ENCODE data around the gene NPIPA8.
"Not testable (repeated sequence)": the region's sequence is repeated elsewhere in the genome, so short reads cannot be mapped to it uniquely, and the experiment has no call there.

NPIPA8 gene

DNA sequence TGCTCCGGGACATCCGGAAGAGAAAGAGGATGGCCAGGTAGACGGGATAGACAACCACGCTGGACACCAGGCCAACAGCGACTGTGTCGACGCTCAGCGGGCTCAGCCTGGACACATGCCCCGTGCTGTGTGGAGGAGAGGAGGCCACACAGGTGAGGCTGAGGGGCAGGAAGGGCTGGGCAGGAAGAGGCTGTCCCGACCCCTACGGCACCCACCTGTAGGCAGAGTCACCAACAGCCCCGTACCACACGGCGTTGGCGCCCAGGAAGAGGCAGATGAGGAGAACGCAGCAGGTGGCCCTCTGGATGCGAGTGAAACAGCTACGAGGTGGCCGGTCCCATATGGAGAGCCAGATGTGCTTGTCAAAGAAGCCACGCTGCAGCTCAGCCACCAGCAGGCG is at the start of gene NPIPA8:
Gene NPIPA8, minus strand, starts transcription at position 101 of the 400 bp plus-strand sequence. CDS start 4,074 bp downstream, outside the sequence.
- intact Hi-C loops (cut with DNase I; ENCODE audit: low total_unique reads); H3K27ac ChIP-seq; H3K27me3 ChIP-seq; DNase-seq; H3K4me1 ChIP-seq; H3K36me3 ChIP-seq; H3K4me3 ChIP-seq; H3K9me3 ChIP-seq: not testable (repeated sequence)

DNA sequence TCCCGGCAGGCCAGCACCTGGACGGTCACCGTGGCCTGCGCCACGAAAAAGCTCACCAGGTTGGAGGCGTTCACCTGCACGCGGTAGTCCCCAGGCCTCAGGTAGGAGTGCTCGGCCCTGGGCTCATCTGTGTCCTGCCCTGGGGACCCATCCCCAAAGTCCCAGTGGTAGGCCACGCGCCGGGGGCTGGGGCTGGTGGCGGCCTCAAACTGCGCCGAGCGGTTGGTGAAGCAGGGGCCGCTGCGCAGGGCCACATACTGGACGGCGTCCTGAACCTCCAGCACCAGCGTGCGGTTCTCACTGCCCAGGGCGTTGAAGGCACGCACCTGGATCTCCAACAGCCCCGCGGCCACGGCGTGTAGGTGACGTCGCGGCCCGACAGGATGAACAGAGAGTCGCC is 48.7 kb upstream of the NPIPA8 start:
- H3K27ac ChIP-seq; intact Hi-C loops (cut with DNase I; ENCODE audit: low total_unique reads); H3K4me3 ChIP-seq; H3K4me1 ChIP-seq; H3K36me3 ChIP-seq; DNase-seq; H3K27me3 ChIP-seq; H3K9me3 ChIP-seq: not testable (repeated sequence)

DNA sequence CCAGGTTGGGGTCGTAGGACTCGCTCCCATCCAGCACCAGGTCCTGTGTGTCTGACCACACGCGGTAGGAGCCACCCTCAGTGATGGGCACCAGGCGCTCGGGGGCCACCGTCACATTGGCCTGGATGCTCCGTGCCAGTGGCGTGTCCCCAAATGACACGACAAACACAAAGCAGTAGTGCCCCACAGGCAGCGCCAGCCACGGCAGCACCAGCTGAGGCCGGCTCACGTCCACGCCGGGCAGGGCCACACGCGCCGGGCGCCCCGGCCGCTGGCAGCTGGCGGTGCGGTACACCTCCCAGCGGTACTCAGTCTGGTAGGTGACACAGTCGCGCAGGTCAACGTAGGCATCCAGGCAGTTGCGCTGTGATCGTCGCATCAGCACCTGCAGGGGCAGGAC is 48.3 kb upstream of the NPIPA8 start:
- H3K9me3 ChIP-seq; H3K36me3 ChIP-seq; H3K4me1 ChIP-seq; H3K4me3 ChIP-seq; H3K27ac ChIP-seq; intact Hi-C loops (cut with DNase I; ENCODE audit: low total_unique reads); H3K27me3 ChIP-seq; DNase-seq: not testable (repeated sequence)

DNA sequence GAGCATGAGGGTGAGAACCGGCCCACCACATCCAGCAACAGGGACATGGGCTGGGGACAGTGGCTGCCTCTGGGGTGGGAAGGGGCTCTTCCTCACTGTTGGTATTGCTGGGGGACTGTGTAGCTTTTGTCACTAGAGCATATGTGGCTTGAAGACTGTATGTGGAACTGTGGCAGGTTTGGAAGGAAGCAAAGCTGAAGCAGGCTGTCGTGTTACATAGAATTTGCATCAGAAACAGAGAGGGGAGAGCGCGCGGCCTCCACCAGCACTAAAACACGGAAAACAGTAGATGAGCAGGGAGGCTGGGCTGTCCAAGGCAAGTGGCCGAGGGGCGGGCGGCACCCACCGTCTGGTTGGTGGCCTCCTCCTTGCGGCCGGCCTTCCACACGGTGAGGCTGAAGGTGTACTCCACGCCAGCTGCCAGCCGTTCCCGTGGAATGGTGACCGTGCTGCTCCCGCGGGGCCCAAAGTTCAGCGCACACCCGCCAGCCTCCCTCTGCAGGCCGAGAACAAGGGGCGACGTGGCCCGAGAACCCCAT is 47.6 kb upstream of the NPIPA8 start:
- H3K27me3 ChIP-seq; H3K9me3 ChIP-seq; DNase-seq; H3K27ac ChIP-seq; H3K36me3 ChIP-seq; intact Hi-C loops (cut with DNase I; ENCODE audit: low total_unique reads); H3K4me1 ChIP-seq; H3K4me3 ChIP-seq: not testable (repeated sequence)

DNA sequence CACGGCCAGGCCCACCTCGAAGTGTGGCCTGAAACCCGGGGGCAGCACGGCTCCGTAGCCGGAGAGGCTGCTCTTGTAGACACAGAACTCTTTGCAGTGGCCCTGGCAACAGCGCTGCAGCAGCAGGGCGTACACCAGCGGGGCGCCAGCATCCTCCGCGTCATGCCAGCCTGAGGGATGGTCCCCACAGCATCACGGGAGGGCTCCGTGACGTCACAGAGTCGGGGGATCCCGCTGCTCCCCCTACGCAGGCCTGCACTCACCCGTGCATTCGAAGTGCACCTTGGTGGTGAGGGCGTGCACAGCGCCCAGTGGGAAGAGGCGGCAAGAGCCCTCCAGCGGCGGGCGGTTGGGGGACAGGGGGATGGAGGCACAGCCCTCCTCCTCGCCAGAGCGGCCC is 46.2 kb upstream of the NPIPA8 start:
- DNase-seq; H3K4me3 ChIP-seq; H3K27ac ChIP-seq; H3K9me3 ChIP-seq; H3K36me3 ChIP-seq; H3K27me3 ChIP-seq; intact Hi-C loops (cut with DNase I; ENCODE audit: low total_unique reads); H3K4me1 ChIP-seq: not testable (repeated sequence)

DNA sequence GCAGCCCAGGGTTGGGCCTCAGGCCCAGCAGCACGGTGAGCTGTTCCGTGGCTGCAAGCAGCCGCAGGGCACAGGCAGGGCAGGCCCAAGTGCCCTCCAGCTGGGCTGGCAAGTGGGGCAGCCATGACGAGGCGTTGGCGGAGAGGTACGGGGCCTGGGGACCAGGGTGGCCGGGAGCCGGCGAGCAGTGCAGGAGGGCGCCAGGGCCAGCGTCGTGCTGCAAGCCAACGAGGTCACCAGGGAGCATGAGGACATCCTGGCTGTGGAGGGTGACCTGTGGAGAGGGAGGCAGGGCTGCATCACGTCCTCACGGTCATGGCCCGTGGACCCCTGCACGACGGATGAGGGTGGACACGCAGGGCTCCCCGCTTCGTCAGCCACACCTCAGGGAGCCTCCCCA is 11.2 kb upstream of the NPIPA8 start:
- H3K27me3 ChIP-seq; H3K36me3 ChIP-seq; intact Hi-C loops (cut with DNase I; ENCODE audit: low total_unique reads); H3K27ac ChIP-seq; H3K4me1 ChIP-seq; H3K9me3 ChIP-seq; H3K4me3 ChIP-seq: not testable (repeated sequence)
- DNase-seq = peak; percentile 18 to 29

DNA sequence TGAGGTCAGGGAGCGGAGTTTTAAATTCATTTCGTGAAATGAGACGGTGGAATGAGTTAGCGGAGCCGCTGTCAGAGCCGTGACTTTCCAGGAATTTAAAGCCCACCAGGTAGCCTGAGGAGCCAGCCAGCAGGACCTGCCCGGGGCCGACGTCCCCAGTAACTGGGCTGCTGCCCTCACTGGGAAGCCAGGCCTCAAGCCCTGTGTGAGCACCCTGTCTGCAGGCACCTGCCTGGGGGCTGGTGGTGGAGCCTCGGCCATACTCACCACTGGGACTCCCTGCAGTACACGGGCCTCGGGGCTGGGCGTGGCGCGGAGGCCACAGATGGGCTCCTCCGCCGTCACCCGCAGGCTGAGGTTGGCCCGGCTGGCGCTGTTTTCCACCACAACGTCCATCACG is 10.5 kb upstream of the NPIPA8 start:
- H3K4me1 ChIP-seq; H3K36me3 ChIP-seq; H3K27ac ChIP-seq; intact Hi-C loops (cut with DNase I; ENCODE audit: low total_unique reads); H3K9me3 ChIP-seq; H3K4me3 ChIP-seq; H3K27me3 ChIP-seq: not testable (repeated sequence)
- peak in 1 of 2 donors; percentile 7 for DNase-seq

DNA sequence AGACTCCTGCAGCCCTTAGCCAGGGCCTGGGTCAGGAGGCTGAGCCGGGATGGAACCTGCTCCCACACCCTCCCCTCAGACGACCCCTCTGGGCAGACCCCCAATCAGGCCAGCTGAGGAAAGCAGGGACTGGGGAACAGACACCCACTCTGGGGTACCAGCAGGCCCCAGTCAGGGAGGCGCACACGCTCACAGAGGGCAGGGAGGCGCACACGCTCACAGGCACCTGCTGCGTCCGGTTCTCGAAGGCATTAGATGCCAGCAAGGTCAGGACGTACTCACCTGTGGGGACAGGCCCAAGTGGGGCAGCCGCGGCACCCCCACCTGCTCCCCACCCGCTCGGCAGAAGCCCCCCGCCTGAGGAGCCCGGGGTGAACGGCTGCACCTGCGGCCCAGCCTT is 8.1 kb upstream of the NPIPA8 start:
- H3K36me3 ChIP-seq; H3K4me1 ChIP-seq; H3K27ac ChIP-seq; H3K9me3 ChIP-seq; H3K27me3 ChIP-seq; H3K4me3 ChIP-seq; intact Hi-C loops (cut with DNase I; ENCODE audit: low total_unique reads); DNase-seq: not testable (repeated sequence)

DNA sequence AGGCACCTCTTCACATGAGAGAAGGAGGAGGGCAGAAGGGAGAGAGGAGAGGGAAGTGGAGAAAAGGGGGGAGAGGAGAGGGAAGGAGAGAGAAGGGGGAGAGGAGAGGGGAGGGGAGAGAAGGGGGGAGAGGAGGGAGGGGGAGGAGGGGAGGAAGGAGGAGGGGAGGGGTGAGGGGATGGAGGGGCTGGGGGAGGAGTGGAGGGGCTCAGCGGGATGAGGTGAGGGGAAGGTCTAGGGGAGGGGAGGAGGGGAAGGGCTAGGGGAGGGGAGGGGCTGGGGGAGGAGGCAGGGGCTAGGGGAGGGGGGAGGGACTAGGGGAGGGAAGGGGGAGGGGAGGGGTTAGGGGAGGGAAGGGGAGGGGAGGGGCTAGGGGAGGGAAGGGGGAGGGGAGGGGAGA is 5.5 kb upstream of the NPIPA8 start:
- H3K27me3 ChIP-seq; H3K9me3 ChIP-seq; H3K27ac ChIP-seq; H3K36me3 ChIP-seq; H3K4me1 ChIP-seq; H3K4me3 ChIP-seq; DNase-seq; intact Hi-C loops (cut with DNase I; ENCODE audit: low total_unique reads): not testable (repeated sequence)

DNA sequence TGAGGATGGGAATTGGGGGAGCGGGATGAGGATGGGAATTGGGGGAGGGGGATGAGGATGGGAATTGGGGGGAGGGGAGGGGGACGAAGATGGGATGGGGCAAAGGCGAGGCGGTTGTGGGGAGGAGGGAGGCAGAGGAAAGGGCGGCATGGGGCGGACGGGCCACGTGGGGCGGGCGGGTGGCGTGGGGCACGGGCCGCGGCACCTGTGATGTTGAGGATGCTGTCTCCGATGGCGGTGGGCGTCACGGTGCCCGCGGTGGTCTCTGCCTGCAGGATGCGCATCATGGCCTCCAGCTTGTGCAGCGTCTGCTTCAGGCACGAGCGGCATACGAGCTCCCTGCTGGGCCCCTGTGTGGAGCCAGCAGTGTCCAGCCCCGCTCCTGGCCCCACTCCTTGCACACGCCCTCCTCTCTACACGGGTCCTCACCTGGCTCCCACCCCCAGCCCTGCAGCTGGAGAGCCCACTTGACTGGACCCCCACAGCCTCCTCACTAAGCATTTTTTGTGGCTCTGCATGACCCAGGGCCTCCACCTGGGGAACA is 5.0 kb upstream of the NPIPA8 start:
- intact Hi-C loops (cut with DNase I; ENCODE audit: low total_unique reads); H3K4me1 ChIP-seq; H3K4me3 ChIP-seq: not testable (repeated sequence)

DNA sequence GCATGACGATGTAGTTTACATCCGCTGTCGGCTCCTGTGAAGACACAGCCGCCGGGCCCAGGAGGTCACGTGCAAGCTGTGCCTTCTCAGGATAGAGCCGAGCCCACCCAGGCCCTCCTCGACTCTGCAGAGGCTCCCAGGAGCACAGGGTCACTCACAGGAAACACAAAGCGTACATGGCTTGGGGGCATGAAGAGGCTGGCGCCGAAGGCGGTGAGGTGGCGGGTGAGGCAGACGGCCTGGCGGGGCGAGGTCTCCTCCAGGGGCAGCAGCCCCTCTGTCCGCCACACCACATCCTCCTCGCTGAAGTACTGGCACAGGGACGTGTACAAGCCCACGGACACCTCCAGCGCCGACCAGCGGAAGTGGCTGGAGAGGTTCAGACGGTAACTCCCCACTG is 2.7 kb upstream of the NPIPA8 start:
- H3K36me3 ChIP-seq; H3K27me3 ChIP-seq; H3K27ac ChIP-seq; H3K4me1 ChIP-seq; intact Hi-C loops (cut with DNase I; ENCODE audit: low total_unique reads); H3K4me3 ChIP-seq; H3K9me3 ChIP-seq: not testable (repeated sequence)
- peak; percentile 1 to 9 for DNase-seq

More for the DNA sequence above, 5.0 kb upstream of the NPIPA8 start:
- not testable (repeated sequence) for H3K36me3 ChIP-seq, H3K27me3 ChIP-seq, DNase-seq, H3K27ac ChIP-seq, H3K9me3 ChIP-seq

DNA sequence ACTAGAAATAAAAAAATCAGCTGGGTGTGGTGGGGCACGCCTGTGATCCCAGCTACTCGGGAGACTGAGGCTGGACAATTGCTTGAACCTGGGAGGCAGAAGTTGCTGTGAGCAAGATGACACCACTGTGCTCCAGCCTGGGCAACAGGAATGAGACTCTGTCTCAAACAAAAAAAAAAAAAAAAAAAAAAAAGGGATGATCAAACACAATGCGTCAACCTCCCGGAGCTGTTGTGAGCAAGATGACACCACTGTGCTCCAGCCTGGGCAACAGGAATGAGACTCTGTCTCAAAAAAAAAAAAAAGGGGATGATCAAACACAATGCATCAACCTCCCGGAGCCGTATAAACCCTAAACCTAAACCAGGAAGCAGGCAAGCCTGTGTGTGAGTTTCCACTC is 24.7 kb downstream of the NPIPA8 start:
- intact Hi-C loops (cut with DNase I; ENCODE audit: low total_unique reads); H3K4me1 ChIP-seq; H3K36me3 ChIP-seq; H3K9me3 ChIP-seq; DNase-seq; H3K4me3 ChIP-seq; H3K27me3 ChIP-seq; H3K27ac ChIP-seq: not testable (repeated sequence)

DNA sequence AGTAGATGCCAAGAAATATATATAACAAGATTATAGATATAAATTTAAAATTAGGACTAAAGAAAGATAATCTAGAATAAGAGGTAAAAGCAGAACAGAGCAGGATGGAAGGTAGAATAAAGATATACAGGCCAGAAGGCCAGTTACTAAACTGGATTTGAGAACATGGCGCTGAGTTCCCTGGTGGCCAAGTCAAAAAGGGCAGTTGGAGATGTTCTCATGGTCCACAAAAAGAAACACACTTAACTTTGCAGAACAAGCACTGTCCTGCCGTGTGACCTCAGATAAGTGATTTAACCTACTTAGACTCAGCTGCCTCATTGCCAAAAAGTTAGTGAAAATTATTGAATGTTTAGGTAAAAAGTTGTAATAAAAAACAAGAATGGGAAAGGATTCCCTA is 27.4 kb downstream of the NPIPA8 start:
- H3K27ac ChIP-seq; H3K4me3 ChIP-seq; H3K36me3 ChIP-seq; intact Hi-C loops (cut with DNase I; ENCODE audit: low total_unique reads); H3K9me3 ChIP-seq; DNase-seq; H3K4me1 ChIP-seq; H3K27me3 ChIP-seq: not testable (repeated sequence)

DNA sequence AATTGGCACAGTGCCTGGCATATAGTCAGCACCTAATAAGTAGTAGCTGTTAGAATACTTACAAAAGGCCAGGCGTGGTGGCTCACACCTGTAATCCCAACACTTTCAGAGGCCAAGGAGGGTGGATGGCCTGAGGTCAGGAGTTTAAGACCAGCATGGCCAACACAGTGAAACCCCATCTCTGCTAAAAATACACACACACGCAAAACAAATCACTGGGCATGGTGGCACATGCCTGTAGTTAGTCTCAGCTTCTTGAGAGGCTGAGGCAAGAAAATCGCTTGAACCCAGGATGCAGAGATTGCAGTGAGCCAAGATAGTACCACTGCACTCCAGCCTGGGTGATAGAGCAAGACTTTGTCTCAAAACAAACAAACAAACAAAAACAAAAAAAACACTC is 29.3 kb downstream of the NPIPA8 start:
- H3K27me3 ChIP-seq; H3K4me3 ChIP-seq; H3K4me1 ChIP-seq; H3K27ac ChIP-seq; DNase-seq; H3K36me3 ChIP-seq; H3K9me3 ChIP-seq; intact Hi-C loops (cut with DNase I; ENCODE audit: low total_unique reads): not testable (repeated sequence)

DNA sequence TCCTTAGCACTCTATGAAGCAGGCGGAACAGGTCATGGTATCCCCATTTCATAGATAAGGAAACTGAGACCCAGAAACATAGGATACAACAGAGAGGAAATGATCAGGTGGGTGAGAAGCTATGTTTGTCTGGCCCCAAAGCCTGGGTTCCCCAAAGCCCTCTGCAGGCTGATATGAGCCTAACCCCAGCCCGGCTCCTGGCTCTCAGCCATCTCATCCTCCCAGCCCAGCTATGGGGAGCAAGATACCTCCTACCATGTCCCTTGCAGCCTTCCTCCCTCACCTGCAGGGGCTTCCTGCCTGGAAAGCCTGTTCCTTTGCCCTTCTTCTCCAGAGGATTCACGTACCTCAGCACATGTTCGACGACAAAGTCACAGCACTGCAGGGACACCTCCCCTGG is 30.5 kb downstream of the NPIPA8 start:
- H3K4me1 ChIP-seq; DNase-seq; intact Hi-C loops (cut with DNase I; ENCODE audit: low total_unique reads); H3K4me3 ChIP-seq; H3K9me3 ChIP-seq; H3K27ac ChIP-seq; H3K36me3 ChIP-seq; H3K27me3 ChIP-seq: not testable (repeated sequence)
